Suppressor macrophage treated with lipopolysaccharide for 1 hour (primary cell): ENCODE measurements around the gene NANS.
"Not testable (repeated sequence)": the region's sequence is repeated elsewhere in the genome, so short reads cannot be mapped to it uniquely, and the experiment has no call there.

ENCODE experiments used
- DNase-seq, 3 donors: peaks; one replicate each; pipeline ENCODE4 v3.0.0-alpha.2; 2020 to 2022

The NANS gene

DNA sequence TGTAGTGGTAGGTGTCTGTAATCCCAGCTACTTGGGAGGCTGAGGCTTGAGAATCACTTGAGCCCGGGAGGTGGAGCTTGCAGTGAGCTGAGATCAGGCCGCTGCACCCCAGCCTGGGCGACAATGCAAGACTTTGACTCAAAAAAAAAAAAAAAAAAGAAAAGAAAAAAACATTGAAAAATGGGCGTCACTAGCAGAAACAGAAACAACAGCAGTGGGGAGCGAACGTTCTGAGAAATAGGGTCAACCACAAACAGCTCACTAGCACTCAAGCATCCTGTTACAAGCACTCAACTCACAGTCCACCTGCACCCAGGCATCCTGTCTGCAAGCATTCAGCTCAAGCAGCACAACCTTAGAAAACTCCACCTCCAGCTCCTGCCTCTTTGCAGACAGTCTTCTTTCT, 45.3 kb downstream of the NANS start:
- DNase-seq: no peak

GRCh38 chr9:98104445-98104881, 47.9 kb downstream of the NANS start:
- DNase-seq: peak in 1 of 3 donors; percentile 44

DNA sequence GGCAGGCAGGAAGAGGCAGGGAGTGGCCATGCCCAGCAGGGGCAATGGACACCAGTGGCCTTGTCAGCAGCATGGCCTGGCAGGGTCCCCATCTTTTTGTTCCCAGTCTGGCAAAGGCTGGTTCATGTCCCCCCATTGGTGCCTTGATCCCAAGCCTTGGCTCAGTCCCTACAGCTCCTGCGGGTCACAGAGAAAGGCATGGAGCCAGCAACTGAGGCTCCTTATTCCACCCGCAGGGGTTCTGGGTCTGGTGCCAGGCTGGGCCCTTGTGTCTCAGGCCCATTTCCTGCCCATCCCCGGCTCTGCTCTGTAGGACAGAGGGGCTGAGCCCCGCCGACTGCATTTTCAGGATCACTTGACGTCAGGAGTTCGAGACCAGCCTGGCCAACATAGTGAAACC, 48.5 kb downstream of the NANS start:
- DNase-seq: no peak

- DNase-seq: no peak
These were observed 51.4 kb downstream of the NANS start for GRCh38 chr9:98107926-98108325.

- peak; percentile 76 to 86 (median 81) for DNase-seq
These were observed 52.0 kb downstream of the NANS start for GRCh38 chr9:98108531-98109031.

GRCh38 chr9:98109052-98109451, 52.5 kb downstream of the NANS start:
- no peak for DNase-seq

DNA sequence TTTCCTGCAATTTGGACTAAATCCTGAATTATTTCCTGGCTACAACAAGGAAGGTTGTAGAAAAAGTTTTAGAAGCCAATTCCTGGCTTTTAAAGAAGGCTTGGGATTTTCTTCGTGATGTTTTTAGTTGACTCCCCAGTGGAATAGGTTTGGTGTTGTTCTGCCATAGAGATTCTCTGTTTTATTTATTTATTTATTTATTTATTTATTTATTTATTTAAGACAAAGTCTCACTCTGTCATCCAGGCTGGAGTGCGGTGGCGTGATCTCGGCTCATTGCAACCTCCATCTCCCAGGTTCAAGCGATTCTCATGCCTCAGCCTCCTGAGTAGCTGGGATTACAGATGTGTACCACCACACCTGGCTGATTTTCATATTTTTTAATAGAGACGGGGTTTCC, 60.6 kb downstream of the NANS start:
- DNase-seq: not testable (repeated sequence)

DNA sequence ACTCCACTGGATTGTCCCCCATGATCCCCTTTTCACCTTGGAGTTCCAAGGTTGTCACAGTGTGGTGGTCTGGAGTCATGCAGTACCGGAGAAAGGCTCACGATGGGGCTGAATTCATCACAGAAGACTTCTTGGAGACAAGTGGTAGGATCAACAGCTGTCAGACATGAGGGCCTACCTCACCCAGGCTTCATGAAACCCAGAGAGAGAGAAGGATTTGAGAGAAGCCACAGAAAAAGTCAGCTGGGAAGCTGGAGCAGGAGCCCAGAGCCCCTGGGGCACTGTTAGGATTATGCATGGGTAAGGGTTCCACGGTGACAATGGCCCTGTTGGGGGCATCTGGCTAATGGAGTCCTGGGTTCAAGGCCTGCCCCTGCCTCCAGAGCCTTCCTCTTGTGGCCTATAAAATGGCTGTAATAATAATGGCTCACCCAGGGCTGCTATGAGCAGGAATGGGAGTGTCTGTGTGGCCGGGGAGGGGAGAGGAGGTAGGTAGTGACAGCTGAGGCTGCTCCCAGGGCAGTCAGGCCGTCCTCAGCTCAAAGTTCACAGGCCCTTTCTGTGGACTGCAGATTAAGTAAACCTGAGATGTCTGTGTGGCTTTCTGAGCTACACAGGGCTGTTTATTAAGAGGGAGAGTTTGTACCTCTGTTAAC, 61.6 kb downstream of the NANS start:
- peak; percentile 48 to 56 (median 51) for DNase-seq

DNA sequence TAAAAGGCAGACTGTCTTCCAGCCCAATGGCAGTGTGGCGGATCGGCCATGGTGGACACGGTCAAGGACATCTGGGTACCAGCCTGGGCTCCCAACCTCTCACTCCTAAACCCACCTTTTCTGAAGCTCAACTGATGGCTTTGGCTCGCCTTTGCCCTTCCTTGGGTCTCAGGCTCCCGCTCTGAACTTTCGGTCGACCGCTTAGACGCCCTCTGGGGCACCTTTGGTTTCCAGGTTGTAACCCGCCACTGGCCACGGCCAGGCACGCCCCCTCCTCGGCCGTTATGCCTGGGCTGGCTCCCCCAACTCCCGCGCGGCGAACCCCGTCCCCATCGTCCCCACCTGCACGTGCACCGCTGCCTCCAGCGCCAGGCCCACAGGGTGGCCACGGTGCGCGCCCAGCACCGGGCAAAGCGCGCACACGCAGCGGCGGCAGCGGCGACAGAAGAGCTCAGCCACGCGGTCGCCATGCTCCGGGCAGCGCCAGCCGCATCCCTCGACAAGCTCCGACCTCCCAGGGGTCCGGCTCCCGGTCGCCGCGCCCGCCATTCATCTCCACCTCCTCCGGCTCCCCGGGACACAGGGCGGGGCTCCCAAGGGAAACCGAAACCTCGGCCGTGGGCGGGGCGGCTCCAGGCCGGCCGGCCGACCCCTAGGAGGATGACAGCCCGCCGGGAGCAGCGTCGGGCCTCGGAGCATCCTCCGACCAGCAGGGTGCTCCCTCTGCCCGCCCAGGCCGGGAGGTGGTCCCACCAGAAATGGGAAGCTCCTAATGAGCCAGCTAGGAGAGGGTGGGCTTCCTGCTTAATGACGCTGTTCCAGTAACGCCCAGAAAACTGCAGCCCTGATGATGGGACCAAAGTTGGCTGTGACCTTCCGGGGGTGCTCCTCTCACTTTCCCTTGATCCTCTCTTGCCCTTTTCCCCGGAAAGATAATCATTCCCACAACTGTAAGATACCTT, 62.4 kb downstream of the NANS start, which contains the start of gene TRIM14:
TRIM14 (minus strand) TSS at position 583 of the 962 bp plus-strand sequence; CDS start at position 549, 34 bp downstream.
- peak; percentile 89 to 96 (median 91) for DNase-seq

- DNase-seq: no peak
These were observed 63.9 kb downstream of the NANS start for GRCh38 chr9:98120476-98120875.

DNA sequence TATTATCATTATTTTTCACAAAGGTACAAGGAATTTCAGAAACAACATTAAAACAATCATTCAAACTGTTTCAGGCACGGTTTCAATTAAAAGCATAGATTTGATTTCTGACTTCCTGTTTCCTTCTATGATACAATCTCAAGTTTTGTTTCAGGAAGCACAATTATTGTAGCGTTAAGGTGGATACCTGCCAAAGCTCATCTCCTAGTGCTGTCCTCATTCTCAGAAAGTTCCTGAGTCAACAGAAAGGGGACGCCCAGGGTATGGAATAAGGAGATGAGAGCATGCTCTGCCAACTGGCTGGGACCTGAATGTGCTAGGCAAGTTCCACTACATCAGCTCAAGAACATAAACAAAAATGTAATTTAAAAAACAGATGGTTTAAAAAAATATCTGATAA, 64.5 kb downstream of the NANS start:
- no peak for DNase-seq

DNA sequence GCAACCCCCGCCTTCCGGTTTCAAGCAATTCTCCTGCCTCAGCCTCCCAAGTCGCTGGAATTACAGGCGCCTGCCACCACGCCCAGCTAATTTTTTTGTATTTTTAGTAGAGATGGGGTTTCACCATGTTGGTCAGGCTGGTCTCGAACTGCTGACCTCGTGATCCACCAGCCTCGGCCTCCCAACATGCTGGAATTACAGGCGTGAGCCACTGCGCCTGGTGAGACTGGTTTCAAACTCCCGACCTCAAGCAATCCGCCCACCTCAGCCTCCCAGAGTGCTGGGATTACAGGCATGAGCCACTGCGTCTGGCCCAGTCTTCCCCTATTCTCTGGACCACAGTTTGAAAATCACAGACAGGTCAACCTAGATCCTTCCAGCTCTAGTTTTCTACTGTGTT, 67.6 kb downstream of the NANS start:
- not testable (repeated sequence) for DNase-seq

- DNase-seq: no peak
These were observed 68.3 kb downstream of the NANS start for GRCh38 chr9:98124637-98125426.

- no peak for DNase-seq
These were observed 70.7 kb downstream of the NANS start for GRCh38 chr9:98127226-98127625.

GRCh38 chr9:98128316-98128715, 71.8 kb downstream of the NANS start:
- no peak for DNase-seq

- DNase-seq: peak; percentile 88 to 92 (median 89)
These were observed 72.9 kb downstream of the NANS start for GRCh38 chr9:98129451-98129881.

- DNase-seq: not testable (repeated sequence)
These were observed 73.5 kb downstream of the NANS start for GRCh38 chr9:98130060-98130459.

DNA sequence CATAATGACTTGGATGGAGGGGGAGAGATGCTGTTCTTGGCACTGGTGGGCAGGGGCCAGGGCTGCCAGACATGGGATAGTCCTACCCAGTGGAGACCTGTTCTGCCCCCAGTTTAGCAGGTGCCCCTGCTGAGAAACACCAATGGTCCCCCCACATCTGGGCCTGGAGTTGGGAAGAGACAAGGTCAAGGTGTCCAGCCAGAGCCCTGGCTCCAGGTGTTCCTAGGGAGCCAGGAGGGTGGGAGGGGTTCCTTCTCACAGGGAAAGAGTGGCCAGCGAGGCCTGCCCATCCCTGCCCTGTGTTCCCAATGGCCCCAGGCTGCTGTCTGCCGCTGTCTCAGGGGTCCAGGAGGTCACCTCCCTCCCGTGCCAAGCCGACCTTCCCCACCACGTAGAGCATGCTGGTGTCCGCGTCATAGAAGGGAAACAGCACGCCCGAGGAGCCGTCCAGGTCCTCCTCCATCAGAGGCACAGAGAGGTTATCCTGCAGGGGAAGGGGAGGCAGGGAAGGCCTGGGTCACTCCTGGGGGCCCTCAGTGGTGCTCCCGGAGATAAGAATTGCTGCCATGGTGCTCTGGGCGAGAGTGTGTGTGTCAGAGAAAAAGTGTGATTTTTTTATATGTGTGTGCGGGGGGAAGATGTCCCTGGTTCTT, 74.2 kb downstream of the NANS start:
- no peak for DNase-seq

DNA sequence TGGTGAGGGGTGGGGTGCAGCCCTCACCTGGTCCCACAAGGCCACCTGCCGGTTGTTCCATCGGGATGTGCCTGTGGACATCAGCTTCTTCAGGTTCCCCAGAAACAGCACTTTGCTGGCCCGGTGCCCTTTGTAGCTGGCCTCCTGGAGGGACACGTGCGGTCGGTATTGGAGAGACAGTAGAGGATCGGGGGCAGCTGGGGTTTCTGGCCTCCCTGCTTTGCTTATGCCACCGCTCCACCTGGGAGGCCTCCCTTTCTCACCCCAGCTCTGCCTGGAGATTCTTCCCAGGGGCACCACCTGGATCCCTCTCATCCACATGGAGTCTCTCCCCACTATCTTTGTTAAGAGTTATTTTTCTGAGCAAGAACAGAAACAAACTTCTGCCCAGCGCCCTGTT, 75.6 kb downstream of the NANS start:
- no peak for DNase-seq
